ENCODE data around the gene ACLY.
"Not testable (repeated sequence)": the region's sequence is repeated elsewhere in the genome, so short reads cannot be mapped to it uniquely, and the experiment has no call there.

Gene ACLY

DNA sequence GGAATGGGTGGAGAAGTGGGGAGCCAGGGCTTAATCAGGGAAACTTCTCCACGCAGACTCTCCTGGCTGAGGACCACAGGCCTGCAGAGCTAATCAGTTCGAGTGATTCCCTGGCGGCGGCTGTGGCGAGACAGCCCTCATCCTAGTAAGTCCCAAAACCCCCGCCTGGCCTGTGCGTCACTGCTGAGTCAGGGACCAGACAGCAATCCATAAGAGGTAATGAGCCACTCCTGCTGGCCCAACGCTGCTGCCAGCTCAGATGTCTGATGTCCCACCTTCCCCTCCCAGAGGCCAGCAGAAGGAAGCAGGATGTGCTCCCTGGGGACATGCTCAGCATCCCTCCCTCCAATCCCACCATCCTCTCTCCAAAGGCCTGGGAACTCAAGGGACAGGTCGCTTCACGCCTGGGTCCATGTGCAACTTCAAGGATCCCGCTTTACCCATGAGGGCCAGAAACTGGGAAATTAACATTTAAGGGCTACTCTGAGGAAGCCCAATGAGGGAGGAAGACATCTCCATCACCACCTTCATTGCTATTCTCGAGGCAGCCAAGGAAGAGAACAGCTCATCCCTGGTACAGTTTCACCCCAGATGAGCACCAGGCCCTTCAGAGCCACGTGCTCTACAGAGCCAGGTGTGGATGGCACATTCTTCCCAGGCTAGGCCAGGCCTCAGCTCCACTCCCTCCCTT, 7.9 kb downstream of the ACLY start:
- DNase-seq (ENCODE audit: low spot score), result no peak

DNA sequence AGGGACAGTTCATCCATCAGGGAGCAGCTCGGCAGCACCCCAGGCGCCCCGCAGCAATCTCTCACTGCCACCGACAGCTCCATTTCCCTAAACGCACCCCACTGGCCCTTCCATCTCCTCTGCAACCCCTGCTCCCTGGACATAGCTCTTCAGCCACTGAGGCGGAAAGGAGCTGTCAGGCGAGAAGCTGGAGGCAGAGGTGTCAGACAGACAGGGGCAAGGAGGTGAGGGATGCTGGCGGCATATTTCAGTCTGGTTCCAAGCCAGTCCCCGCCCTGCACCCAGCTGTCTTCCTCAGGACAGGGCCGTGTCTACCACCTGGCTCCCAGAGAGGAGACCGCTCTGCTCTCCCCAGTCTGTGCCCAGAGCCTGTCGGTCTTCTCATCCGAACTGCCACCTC, 9.7 kb downstream of the ACLY start:
- DNase-seq (ENCODE audit: low spot score), result no peak

DNA sequence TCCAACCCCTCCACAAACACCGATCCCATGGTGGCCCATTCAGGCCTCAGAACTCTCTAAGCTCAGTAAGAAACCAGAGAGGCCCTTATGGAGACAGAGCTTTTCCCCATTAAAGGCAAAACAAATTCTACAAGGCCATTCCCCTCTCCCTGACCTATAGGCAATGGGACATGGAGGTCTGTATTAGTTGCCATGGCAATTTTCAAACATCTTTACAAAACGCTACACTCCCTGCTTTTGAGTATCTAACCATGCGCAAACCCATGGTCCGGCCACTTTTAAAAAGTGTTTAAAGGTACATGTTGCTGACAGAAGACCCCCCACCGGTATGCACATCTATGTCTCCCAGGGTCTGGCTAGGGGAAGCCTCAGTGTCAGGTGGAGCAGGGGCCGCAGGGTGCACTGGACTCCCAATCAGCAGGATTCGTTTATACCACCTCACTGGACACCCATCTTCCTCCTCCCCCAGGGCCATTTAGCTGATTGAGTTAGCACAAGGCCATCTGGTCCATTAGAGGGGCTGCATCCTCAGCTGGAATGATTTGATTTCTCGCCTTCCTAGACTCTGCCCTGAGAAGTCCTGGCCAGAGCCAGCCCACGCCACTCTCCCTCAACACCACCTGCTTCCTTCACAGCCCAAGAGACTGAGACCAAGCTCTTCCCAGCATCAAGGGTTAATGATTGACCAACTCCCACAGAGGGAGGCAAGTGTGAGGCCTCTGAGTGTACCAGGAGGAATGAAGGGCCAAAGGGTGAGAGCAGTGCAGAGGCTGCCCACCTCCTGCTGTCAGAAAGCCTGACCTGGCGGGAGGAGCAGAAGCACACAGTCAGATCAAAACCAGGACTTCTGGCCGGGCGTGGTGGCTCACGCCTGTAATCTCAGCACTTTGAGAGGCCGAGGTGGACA, 10.9 kb downstream of the ACLY start:
- DNase-seq (ENCODE audit: low spot score), result no peak

DNA sequence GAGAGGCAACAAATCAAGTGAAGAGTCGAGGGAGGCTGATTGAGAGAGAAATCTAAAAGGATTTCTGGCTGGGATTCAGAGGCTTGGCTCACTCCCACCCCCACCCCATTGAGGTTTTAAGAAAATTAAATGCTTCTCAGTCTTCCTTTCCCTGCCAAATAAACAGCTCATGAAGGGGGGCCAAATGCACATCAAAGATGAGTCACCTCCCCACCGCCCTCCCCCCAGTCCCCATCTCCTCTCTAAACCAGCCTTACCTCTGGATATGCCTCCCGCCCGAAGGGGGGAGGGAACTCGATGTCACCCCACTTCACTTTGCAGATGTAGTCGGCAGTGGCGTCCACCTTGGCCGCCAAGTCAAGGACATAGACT, 11.6 kb downstream of the ACLY start:
- no peak for DNase-seq (ENCODE audit: low spot score)

DNA sequence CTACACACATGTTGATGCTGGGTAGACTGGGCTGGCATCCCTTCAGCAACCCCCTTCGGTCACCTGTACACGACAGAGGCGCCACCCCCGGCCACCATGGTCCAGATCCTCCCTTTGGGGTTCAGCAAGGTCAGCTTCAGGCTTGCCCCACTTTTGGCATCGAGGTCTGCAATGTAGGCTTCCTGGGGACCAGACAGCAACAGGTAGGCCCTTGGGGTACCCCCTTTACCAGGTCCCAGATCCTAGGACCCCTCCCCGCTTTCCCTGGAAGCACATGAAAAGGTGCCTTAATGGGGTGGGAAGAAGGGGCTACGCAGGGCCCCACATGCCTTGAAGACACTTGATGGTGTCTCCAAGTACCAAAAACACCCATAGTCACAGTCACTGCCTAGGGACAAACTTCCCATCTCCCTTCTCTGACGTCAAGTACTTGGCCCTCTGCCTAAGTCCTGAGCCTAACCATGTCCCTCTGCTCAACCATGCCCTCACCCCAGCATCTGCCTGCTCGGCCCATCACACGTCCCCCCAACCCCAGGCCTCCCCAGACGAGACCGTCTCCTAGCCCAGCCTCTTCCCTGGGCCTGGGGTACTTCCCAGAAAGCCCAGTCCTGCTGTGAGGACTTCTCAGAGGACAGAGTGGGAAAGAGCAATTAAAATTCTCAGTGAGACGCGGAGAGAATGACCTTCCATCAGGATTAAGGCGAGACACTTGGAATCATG, 12.1 kb downstream of the ACLY start:
- no peak for DNase-seq (ENCODE audit: low spot score)

DNA sequence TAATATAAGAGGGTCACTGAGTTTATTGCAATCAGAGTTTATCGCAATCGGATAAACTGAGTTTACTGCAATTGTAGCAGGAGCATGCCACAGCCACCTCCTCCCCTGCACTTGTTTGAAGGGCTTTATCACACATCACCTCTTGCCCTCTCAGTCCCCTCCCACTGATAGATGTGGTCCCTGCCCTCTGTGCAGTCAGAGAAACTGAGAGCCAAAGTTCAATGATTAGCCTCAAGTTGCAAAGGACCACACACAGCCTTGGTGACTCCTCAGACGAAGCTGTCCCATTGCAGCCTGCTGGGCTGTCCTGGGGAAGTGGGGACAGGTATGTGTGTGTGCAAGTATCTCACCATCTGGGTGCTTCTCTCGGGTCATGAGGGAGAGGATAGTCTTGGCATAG, 13.6 kb downstream of the ACLY start:
- no peak for DNase-seq (ENCODE audit: low spot score)

DNA sequence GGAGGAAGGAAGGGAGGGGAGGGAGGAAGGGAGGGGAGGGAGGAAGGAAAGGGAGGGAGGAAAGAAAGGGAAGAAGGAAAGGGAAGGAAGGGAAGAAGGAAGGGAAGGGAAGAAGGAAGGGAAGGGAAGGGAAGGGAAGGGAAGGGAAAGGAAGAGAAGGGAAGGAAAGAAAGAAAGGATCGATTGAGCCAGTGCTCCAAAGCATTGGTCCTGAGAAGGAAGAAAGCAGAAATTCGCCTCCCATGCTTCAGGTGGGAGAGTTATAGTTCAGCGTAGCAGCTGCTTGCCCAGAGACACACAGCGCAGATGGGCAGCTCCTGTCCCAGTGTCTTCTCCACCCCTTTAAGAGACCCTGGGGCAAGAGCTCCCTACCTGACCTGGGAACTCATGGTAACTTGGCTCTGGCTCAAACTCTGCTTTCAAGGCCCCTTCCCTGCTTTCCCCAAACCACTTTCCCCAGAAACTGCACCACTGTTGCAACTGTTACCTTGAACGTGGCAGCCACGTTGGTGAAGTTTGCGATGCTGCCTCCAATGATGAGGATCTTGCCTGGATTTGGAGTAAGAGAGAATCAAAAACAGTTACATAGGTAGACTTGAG, 14.4 kb downstream of the ACLY start:
- no peak for DNase-seq (ENCODE audit: low spot score)

DNA sequence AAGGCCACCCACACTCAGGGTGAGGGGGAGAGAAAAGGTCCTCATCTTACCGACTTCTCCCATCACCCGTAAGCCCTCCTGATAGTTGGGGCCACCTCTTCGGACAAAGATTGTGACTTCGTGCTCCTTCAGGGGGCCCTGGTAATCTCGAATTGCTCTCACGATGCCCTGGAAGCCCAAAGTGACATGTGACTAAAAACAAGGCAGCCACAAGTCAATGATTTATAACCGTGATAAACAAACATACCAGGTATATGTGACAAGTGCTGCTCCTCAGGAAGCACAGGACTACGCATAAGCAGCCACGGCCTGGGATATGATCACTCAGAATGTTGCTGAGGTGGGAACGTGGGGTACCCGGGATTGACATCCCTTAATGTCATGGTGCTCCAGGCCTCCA, 17.1 kb downstream of the ACLY start:
- no peak for DNase-seq (ENCODE audit: low spot score)

DNA sequence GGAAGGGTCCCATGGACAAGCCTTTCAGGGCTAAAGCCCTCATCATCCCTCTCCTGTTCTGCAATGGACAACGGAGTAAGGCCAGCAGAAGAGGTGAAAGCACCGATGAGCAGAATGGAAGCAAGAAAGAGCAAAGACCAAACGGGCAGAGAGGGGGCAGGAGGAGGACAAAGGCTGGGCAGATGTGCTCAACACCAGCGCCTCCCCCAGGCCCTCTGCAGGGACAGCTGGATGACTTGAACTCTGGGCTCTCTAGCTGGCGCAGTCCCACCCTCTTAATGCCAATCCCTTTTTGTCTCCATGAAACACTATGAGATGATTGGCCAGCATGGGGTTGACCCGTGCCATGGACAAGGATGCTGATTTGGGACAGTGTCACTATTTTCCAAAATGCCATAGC, 22.0 kb downstream of the ACLY start:
- no peak for DNase-seq (ENCODE audit: low spot score)

DNA sequence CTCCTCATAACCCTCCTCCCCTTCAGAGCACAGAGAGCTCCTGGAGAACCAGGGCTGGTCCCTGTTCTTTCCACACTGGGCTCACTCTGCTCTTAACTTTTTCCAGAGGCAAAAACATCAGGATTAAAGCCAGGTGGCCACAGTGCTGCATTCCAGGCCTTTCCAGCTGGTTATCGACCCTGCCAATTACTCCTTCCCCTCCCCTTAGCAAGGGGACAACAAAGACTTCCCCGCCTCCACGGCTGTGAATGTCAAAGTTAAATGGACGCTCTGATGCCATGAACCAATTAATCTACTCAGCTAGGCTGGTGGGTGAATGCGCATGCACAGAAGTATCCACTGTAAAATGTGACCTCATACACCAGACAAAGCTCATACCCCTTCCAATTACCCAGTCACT, 23.1 kb downstream of the ACLY start:
- no peak for DNase-seq (ENCODE audit: low spot score)

DNA sequence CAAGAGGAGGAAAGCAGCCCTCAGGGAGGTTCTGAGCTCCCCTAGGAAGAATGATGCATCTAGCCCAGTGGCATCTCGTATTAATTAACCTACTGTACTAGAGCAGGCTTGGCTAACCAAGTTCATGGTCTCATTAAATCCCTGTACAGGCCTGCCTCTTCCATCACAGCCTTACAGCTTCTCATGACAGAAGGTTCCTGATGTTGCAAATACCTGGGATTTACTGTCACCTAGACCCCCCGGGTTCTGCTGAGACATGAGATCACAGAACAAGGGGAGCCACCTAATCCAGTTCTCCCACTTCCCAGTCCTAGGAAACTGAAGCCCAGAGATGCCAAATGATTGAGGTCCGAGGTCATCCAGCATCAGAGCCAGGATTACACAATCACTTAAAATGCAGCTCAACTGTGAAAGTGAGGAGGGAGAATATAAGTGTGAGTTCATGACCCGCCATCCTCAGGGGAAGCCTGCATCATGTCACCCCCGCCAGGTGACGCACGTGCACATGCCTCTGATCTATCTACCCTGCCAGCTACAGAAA, 23.9 kb downstream of the ACLY start:
- DNase-seq (ENCODE audit: low spot score), result no peak

DNA sequence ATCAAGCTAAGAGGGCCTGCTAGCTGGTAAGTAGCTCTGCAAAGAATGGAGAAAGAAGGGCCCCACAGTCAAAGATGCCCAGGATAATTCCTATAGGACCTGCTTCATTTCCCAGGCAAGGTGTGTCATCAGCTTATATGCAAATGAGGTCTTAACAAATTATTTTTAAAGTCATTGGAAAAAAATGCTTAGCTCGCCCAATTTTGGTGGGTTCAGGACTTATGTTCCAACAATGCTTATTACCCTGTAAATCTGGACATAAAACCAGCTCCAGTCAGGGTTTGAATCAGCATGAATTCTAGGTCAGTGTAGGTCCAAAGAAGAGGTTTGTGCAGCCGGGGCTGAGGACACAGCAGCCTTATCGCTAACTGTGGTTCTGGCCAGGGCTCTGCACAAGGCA, 25.4 kb downstream of the ACLY start:
- DNase-seq (ENCODE audit: low spot score), result no peak

DNA sequence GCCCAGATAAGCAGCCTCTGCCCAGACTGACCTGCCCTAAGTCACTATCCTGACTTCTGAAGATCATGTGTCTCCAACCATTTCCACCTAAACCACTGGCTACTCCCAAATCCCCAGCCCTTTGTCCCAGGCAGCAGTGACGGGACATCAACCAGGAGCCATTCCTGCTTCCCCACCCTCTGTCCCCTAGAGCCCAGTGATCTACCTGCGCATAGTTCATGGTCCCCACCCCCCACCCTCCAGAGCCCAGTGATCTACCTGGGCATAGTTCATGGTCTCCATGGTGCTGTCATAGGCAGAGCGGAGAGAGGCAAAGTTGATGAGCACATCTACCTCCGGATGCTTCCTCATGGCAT, 26.8 kb downstream of the ACLY start:
- no peak for DNase-seq (ENCODE audit: low spot score)

DNA sequence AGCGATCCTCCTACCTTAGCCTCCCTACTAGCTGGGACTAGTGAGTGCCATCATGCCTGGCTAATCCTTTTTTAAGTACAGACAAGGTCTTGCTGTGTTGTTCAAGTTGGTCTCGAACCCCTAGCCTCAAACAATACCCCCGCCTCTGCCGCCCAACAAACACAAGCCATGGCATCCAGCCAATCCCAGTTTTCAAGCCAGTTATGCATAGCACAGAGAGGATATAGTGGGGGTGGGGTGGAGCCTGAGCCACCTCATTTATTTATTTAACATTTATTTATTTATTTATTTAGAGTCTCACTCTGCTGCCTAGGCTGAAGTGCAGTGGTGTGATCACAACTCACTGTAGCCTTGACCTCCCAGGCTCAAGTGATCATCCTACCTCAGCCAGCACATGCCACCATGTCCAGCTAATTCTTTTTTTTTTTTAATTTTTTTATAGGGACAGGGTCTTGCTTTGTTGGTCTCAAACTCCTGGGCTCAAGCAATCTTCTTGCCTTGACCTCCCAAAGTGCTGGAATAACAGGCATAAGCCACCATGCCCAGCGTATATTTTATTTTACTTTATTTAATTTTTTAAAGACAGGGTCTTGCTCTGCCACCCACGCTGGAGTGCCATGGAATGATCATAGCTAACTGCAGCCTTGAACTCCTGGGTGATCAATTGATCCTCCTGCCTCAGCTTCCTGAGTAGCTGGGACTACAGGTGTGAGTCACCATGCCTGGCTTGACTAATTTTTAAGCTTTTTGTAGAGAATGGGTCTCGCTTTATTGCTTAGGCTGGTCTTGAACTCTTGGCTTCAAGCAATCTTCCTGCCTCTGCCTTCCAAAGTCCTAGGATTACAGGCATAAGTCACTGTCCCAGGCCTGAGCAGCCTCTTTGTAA, 27.4 kb downstream of the ACLY start:
- no peak for DNase-seq (ENCODE audit: low spot score)

DNA sequence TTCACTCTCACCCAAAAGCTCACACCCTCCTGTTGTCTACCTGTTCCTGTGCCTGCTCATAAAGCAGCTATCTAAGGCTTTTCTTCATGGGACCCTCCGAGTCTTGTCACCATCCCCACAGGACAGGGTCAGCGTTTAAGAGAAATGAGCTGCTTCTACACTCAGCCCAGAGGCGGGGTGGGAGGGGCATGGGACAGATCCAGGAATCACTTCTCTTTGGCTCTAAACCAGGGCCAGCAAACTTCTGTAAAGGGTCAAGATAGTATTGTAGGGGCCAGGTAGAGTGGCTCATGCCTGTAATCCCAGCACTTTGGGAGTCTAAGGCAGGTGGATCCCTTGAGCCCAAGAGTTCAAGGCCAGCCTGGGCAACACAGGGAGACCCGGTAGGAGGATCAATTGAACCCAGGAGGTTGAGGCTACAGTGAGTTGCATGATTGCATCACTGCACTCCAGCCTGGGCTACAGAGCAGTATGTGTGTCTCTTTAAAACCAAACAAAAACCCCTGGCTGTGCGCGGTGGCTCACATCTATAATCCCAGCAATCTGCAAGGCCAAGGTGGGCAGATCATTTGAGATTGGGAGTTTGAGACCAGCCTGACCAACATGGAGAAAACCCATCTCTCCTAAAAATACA, 30.3 kb downstream of the ACLY start:
- DNase-seq (ENCODE audit: low spot score), result no peak

DNA sequence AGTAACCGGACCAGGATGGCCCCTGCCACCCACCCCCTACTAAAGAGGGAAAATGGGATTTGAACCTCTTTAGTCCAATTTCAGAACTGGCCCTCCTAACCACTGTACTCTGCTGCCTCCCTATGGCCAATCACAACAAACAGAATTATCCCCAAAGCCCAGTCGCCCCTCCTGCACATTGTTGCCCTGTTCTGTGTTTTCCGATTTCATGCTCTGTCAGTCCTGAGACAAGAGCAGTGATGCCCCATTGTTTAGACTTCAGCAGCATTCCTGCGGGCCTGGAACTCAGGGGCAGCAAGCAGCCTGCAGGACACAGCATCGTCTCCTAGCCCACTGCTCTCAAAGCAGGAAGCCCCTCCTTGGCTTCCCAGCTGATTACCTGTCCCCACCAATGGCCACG, 33.0 kb downstream of the ACLY start:
- no peak for DNase-seq (ENCODE audit: low spot score)

DNA sequence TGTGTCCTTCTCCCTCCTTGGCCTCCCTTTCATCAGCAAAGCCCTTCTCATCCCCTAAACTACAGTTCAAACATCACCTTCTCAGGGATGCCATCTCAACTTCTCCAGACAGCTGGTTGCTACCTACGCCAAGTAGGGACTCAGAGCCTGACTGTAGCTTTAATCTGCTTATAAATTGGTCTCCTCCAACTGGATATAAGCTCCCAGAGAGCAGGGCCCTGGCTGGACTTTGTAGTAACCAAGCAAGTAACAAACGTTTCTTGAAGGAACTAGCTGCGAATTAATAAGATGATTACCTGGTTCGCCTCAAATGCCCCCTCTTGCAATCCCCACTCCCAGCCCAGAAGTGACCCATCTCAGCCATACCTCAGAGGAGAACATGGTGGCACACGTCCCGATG, 36.0 kb downstream of the ACLY start:
- DNase-seq (ENCODE audit: low spot score), result no peak

DNA sequence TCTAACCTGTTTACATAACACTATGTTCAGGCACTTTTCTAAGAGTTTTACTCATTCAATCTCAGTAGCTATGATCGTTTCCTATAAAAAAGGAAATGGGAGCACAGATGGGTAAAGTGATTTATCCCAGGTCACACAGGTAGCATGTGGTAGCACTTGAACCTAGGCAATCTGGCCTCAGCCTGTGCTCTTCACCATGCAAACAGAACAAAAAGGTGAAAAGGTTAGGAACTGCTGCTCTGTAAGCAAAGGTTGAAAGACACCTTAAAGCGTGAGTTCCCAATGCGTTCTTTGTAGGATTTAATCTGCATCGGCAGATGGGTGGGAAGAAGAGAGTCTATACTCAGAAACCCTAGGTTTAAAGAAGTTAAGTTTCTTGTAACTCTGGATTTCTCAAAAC, 38.6 kb downstream of the ACLY start:
- no peak for DNase-seq (ENCODE audit: low spot score)

DNA sequence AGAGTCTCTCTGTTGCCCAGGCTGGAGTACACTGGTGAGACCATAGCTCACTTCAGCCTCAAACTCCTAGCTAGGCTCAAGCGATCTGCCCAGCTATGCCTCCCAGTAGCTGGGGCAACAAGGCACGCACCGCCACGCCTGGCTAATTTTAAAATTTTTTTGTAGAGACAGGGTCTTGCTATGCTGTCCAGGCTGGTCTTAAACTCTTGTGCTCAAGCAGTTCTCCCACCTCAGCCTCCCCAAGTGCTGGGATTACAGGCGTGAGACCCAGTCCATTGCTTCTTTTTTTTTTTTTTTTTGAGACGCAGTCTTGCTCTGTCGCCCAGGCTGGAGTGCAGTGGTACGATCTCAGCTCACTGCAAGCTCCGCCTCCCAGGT, 44.5 kb downstream of the ACLY start:
- not testable (repeated sequence) for DNase-seq (ENCODE audit: low spot score)

DNA sequence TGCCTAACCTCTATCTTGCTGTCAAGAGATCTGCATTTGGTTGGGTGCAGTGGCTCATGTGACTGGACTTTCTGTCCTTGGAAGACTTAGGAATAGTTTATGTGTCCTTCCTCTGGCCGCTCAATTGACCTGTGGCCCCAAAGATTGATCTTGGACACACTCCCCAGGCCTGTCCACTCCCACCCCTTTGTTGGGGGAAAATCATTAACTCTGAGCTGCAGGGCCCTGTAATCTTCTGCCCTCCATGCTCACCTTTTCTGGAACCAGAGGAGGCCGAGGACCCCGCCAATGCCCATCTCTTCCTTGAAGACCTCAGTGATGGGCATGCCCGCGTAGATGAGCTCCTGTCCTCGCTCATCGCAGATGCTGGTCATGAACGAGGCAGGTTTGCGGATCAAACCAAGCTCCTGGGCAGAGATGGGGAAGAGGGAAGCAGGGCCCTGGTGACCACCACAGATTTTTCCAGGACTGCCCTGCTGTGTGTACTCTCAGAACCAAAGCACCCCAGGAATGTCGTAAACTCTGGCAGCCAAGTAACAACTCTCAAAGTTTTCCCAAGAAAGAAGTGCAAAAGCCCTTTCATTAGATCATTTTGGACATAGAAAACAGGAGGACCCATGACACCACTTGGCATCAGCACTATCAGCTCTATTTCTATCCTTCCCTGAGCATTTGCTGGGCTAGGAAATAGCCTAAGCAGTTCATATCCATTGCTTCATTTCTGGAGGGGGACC, 45.0 kb downstream of the ACLY start:
- DNase-seq (ENCODE audit: low spot score), result no peak
